ENCODE data around the gene HEATR9. TPM values are rescaled to one million over a fixed set of nuclear protein-coding genes. Genes with fewer than 3 reads are reported as not detected.
A peak's percentile ranks its signal among the peaks of the same experiment; 100 is the strongest.

Gene HEATR9
- total RNA-seq, 1 donor from 2014 or later: not detected

GRCh38 chr17:35879773-35880654 is 11.3 kb upstream of the HEATR9 start, which contains the start of gene CCL5:
Gene CCL5 (minus strand): TSS chr17:35880360.
- no peak for DNase-seq (ENCODE audit: low read depth, low spot score)
- no peaks in the 10 kb centered on the region for H3K27me3 Mint-ChIP-seq (ENCODE audit: low read depth)
- H3K4me1 Mint-ChIP-seq: peaks cover 9% of the 10 kb centered on the region
- H3K4me3 Mint-ChIP-seq: no peak within 1 kb of the TSS
- H3K36me3 Mint-ChIP-seq (ENCODE audit: low read depth): no peaks in the 10 kb centered on the region
- H3K9me3 Mint-ChIP-seq: no peaks in the 10 kb centered on the region
- TF ChIP-seq CTCF (conservative IDR thresholded peaks at IDR 0.05): no peak
- no peak within 1 kb of the TSS for H3K27ac Mint-ChIP-seq (ENCODE audit: unreplicated experiment)

- H3K4me1 Mint-ChIP-seq: peaks cover 12% of the 10 kb centered on the region
- no peaks in the 10 kb centered on the region for H3K36me3 Mint-ChIP-seq (ENCODE audit: low read depth)
- no peak overlapping the region for H3K4me3 Mint-ChIP-seq
- no peak for DNase-seq (ENCODE audit: low read depth, low spot score)
- H3K9me3 Mint-ChIP-seq: no peaks in the 10 kb centered on the region
- no peak for TF ChIP-seq CTCF (conservative IDR thresholded peaks at IDR 0.05)
- peak overlapping the region; percentile 58 for H3K27ac Mint-ChIP-seq (ENCODE audit: unreplicated experiment)
- H3K27me3 Mint-ChIP-seq (ENCODE audit: low read depth): no peaks in the 10 kb centered on the region
These were observed 9.7 kb upstream of the HEATR9 start for GRCh38 chr17:35878361-35878760.

- no peaks in the 10 kb centered on the region for H3K27me3 Mint-ChIP-seq (ENCODE audit: low read depth)
- H3K4me1 Mint-ChIP-seq: peaks cover 12% of the 10 kb centered on the region
- H3K4me3 Mint-ChIP-seq: no peak overlapping the region
These were observed 8.8 kb upstream of the HEATR9 start for GRCh38 chr17:35877345-35878029.

GRCh38 chr17:35876534-35876933 is 7.8 kb upstream of the HEATR9 start:
- Mint-ChIP-seq H3K36me3 (ENCODE audit: low read depth) (no peaks in the 10 kb centered on the region), H3K27me3 (ENCODE audit: low read depth) (no peaks in the 10 kb centered on the region), H3K4me3 (no peak overlapping the region), H3K4me1 (peaks cover 12% of the 10 kb centered on the region), H3K9me3 (no peaks in the 10 kb centered on the region), H3K27ac (ENCODE audit: unreplicated experiment) (no peak overlapping the region)
- no peak for DNase-seq (ENCODE audit: low read depth, low spot score)
- no peak for TF ChIP-seq CTCF (conservative IDR thresholded peaks at IDR 0.05)

More at GRCh38 chr17:35877345-35878029, 8.8 kb upstream of the HEATR9 start:
- no peak for DNase-seq (ENCODE audit: low read depth, low spot score)
- H3K27ac Mint-ChIP-seq (ENCODE audit: unreplicated experiment): no peak overlapping the region
- TF ChIP-seq CTCF (conservative IDR thresholded peaks at IDR 0.05): no peak
- no peaks in the 10 kb centered on the region for H3K36me3 Mint-ChIP-seq (ENCODE audit: low read depth)
- H3K9me3 Mint-ChIP-seq: no peaks in the 10 kb centered on the region

GRCh38 chr17:35875800-35876139 is 7.1 kb upstream of the HEATR9 start:
- H3K27me3 Mint-ChIP-seq (ENCODE audit: low read depth): no peaks in the 10 kb centered on the region
- H3K36me3 Mint-ChIP-seq (ENCODE audit: low read depth): no peaks in the 10 kb centered on the region
- DNase-seq (ENCODE audit: low read depth, low spot score): no peak
- H3K27ac Mint-ChIP-seq (ENCODE audit: unreplicated experiment): no peak overlapping the region
- TF ChIP-seq CTCF (conservative IDR thresholded peaks at IDR 0.05): no peak
- H3K9me3 Mint-ChIP-seq: no peaks in the 10 kb centered on the region
- H3K4me3 Mint-ChIP-seq: no peak overlapping the region
- peaks cover 12% of the 10 kb centered on the region for H3K4me1 Mint-ChIP-seq
